Osteoblast (primary cell): Measurements from ENCODE around the gene TPST2. TPM values are rescaled to one million over a fixed set of nuclear protein-coding genes. Genes with fewer than 3 reads are reported as not detected.
A peak's percentile ranks its signal among the peaks of the same experiment; 100 is the strongest.

Experiments
- DNase-seq: peaks from one replicate; pipeline ENCODE4 v3.0.0; 2011; ENCODE audit warnings: low spot score, mixed read lengths; ENCODE audit not compliant: insufficient read length; ENCODE audit errors: missing footprints
- H2AFZ ChIP-seq: 2 replicates; pipeline ENCODE4 v1.6.0; 2011; ENCODE audit warnings: mild to moderate bottlenecking, low read length
- H3K27ac ChIP-seq: 2 replicates; pipeline ENCODE4 v1.5.1; 2011; ENCODE audit warnings: mild to moderate bottlenecking, low read depth, low read length, moderate library complexity
- H3K27me3 ChIP-seq: 2 replicates; pipeline ENCODE4 v1.6.0; 2012; ENCODE audit warnings: mild to moderate bottlenecking, control low read depth, inconsistent platforms, low read length, moderate library complexity; ENCODE audit not compliant: insufficient read depth
- H3K36me3 ChIP-seq: 2 replicates; pipeline ENCODE4 v1.5.1; 2011; ENCODE audit warnings: mild to moderate bottlenecking, low read length, control low read depth, moderate library complexity; ENCODE audit not compliant: insufficient read depth
- H3K4me1 ChIP-seq: 2 replicates; pipeline ENCODE4 v1.5.1; 2011; ENCODE audit warnings: mild to moderate bottlenecking, low read length, control low read depth, moderate library complexity; ENCODE audit not compliant: insufficient read depth
- H3K4me2 ChIP-seq: 2 replicates; pipeline ENCODE4 v1.6.0; 2011; ENCODE audit warnings: mild to moderate bottlenecking, low read length; ENCODE audit not compliant: insufficient read depth
- H3K4me3 ChIP-seq: fragments of 200-600 bp; sonication (generic); 3 replicates; pipeline ENCODE4 v1.5.1; 2012; ENCODE audit warnings: mild to moderate bottlenecking, low read length, inconsistent platforms; ENCODE audit not compliant: insufficient read depth
- H3K79me2 ChIP-seq: 2 replicates; pipeline ENCODE4 v1.6.0; 2012; ENCODE audit warnings: mild to moderate bottlenecking, low read length, control low read depth, inconsistent platforms; ENCODE audit not compliant: insufficient read depth
- H3K9me3 ChIP-seq: 2 replicates; pipeline ENCODE4 v1.5.1; 2011; ENCODE audit warnings: low read depth, low read length, control low read depth
- H4K20me1 ChIP-seq: 2 replicates; pipeline ENCODE4 v1.6.0; 2012; ENCODE audit warnings: mild to moderate bottlenecking, low read length, control low read depth; ENCODE audit not compliant: insufficient read depth
- CTCF ChIP-seq: IDR thresholded peaks from 2 replicates; pipeline ENCODE4 v1.5.1; 2011; ENCODE audit warnings: mild to moderate bottlenecking, low read depth, low read length, moderate library complexity; ENCODE audit errors: extremely low read depth
- total RNA-seq: library from RNA; depleted of rRNA; stranded (reverse); fragments of >200 nt; gene quantifications from 2 replicates; pipeline ENCODE4 v1.2.3, GENCODE V29; 2012

The TPST2 gene
- total RNA-seq, 1 donor: 98.4 TPM

GRCh38 chr22:26479043-26479791 lies 110.7 kb downstream of the TPST2 start:
- peaks cover 31% of the 10 kb centered on the region for H3K4me1 ChIP-seq
- DNase-seq: no peak
- peak overlapping the region; percentile 58 for H3K4me3 ChIP-seq
- peaks cover 4% of the 10 kb centered on the region for H3K36me3 ChIP-seq
- peak overlapping the region; percentile 83 for H3K4me2 ChIP-seq
- H4K20me1 ChIP-seq: no peaks in the 10 kb centered on the region
- H3K79me2 ChIP-seq: peaks cover 61% of the 10 kb centered on the region
- H2AFZ ChIP-seq: peak overlapping the region; percentile 82
- no peaks in the 10 kb centered on the region for H3K9me3 ChIP-seq
- no peak for TF ChIP-seq CTCF
- no peaks in the 10 kb centered on the region for H3K27me3 ChIP-seq
- H3K27ac ChIP-seq: peak overlapping the region; percentile 41

GRCh38 chr22:26477341-26477731 lies 112.6 kb downstream of the TPST2 start:
- H3K4me2 ChIP-seq: no peak overlapping the region
- peaks cover 49% of the 10 kb centered on the region for H3K79me2 ChIP-seq
- H3K9me3 ChIP-seq: no peaks in the 10 kb centered on the region
- no peaks in the 10 kb centered on the region for H4K20me1 ChIP-seq
- peaks cover 11% of the 10 kb centered on the region for H3K36me3 ChIP-seq
- no peak overlapping the region for H3K27ac ChIP-seq
- H2AFZ ChIP-seq: no peak overlapping the region
- H3K4me1 ChIP-seq: peaks cover 20% of the 10 kb centered on the region
- no peak overlapping the region for H3K4me3 ChIP-seq
- H3K27me3 ChIP-seq: no peaks in the 10 kb centered on the region
- DNase-seq: no peak
- no peak for TF ChIP-seq CTCF

DNA sequence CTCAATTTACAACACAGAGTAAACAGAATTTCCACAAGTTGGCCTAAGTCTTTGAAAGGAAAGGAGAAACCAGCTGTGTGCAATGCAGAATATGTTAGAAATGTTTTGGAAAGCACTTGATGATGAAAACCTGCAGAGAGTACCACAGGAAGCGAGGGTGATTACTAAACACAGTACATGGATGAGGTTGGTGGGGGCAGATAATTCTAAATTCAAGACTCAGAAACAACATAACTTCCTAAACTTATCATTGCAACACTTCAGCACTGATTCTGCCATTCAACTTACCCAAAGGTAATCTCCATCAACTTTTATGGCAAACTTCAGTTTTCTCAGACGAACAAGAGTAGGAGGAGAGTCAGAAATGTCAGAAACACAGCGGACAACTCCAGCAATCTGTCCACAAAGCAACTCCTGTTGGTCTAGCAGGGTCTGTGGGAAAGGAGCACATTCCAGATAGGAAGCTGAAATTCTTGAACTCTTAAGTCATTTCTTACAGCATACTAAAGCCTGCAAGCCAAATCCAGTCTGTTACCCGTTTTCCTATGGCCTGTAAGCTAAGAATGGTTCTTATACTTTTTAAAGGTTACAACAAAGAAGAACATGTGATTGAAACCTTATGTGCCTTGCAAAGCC lies 113.1 kb downstream of the TPST2 start:
- Histone ChIP-seq H3K4me1 (peaks cover 19% of the 10 kb centered on the region), H3K4me2 (no peak overlapping the region), H4K20me1 (no peaks in the 10 kb centered on the region), H3K79me2 (peaks cover 44% of the 10 kb centered on the region), H3K27ac (no peak overlapping the region), H3K9me3 (no peaks in the 10 kb centered on the region), H2AFZ (no peak overlapping the region), H3K36me3 (peaks cover 16% of the 10 kb centered on the region), H3K4me3 (no peak overlapping the region), H3K27me3 (no peaks in the 10 kb centered on the region)
- no peak for TF ChIP-seq CTCF
- DNase-seq: no peak

DNA sequence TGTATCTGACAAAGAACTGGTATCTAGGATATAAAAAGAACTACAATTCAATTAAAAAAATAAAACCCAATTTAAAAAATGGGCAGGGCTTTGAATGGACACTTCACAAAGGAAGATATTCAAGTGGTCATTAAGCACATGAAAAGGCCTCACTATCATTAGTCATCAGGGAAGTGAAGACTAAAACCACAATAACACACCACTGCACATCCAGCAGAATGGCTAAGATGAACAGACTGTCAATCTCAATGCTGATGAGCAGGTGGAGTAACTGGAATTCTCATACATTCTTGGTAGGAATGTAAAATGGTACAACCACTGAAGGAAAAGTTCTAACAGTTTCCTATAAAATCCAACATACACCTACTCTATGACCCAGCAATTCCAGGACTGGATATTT lies 115.2 kb downstream of the TPST2 start:
- H3K27ac ChIP-seq: no peak overlapping the region
- no peak overlapping the region for H3K4me3 ChIP-seq
- no peaks in the 10 kb centered on the region for H4K20me1 ChIP-seq
- H3K4me2 ChIP-seq: no peak overlapping the region
- no peak overlapping the region for H2AFZ ChIP-seq
- no peaks in the 10 kb centered on the region for H3K9me3 ChIP-seq
- DNase-seq: no peak
- peaks cover 30% of the 10 kb centered on the region for H3K36me3 ChIP-seq
- H3K79me2 ChIP-seq: peaks cover 23% of the 10 kb centered on the region
- peaks cover 24% of the 10 kb centered on the region for H3K4me1 ChIP-seq
- no peak for TF ChIP-seq CTCF
- H3K27me3 ChIP-seq: no peaks in the 10 kb centered on the region
